Activated CD4-positive, alpha-beta T cell treated with anti-CD3 and anti-CD28 coated beads for 1 hour (primary cell): ENCODE data around the gene PRKAG3.
"Not testable (repeated sequence)": the region's sequence is repeated elsewhere in the genome, so short reads cannot be mapped to it uniquely, and the experiment has no call there.

Experiments
- DNase-seq: peaks from one replicate; pipeline ENCODE4 v3.0.0-alpha.2; 2020

The PRKAG3 gene

DNA sequence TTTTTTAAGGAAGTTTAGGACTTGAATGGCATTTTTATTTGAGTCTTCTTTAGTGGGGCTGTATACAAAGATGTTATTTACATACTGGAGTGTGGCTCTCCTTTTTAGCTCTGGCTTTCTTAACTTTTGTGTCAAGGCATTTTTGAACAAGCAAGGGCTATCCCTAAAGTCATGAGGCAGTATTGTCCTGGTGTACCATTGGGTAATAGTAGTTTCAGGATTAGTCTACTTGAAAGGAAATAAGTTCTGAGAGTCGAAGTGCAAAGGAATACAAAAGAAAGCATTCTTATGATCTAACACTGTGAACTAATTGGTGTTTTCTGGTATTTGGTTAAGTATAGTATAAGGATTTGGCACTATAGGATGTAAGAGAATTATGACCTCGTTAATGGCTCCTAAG, 51.6 kb downstream of the PRKAG3 start:
- no peak for DNase-seq

DNA sequence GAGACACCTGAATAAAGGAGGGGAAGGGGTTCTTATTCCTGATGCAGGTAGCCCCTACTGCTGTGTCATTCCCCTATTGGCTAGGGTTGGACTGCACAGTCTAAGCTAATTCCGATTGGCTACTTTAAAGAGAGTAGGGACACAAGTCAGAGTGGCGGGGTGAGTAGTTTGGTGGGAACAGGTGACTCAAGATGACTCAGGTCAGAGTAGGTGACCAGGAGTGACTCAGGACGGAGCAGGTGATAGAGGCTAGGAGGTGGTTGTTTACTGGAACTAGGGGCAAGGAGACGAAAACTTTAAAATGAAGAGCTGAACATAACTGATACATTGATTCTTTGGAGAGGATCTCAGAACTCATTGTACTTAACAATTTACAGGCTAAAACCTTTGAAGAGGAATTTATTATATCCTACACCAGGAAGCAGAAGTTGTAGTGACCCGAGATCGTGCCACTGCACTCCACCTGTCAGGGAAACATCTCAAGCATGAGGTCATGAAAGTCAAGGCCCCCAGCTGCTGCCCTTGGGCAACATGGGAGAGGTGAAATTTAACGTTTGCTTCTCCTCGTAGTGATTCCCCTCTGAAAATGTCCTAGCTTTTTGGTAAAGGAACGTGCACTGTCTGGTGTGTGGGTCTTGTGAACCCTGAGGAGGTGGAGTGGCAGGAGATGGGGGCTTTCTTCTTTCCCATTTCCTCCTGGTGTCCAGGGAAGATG, 54.2 kb downstream of the PRKAG3 start:
- no peak for DNase-seq

DNA sequence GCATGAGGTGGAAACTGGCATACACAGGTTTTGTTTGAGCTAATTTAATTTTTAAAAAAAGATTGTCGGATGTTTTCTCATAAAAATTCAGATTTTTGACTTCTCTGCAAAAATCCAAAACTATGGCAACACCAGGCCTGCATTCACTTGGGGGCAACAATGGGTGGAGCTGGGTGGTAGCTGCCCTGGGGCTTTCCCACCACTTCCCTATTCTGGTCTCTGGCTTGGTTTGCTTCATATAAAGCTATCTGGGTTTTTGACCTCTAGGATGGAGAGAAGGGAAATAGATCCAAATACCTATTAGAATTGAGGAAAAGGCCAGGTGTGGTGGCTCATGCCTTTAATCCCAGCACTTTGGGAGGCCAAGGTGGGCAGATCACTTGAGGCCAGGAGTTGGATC, 55.1 kb downstream of the PRKAG3 start:
- DNase-seq, result no peak

DNA sequence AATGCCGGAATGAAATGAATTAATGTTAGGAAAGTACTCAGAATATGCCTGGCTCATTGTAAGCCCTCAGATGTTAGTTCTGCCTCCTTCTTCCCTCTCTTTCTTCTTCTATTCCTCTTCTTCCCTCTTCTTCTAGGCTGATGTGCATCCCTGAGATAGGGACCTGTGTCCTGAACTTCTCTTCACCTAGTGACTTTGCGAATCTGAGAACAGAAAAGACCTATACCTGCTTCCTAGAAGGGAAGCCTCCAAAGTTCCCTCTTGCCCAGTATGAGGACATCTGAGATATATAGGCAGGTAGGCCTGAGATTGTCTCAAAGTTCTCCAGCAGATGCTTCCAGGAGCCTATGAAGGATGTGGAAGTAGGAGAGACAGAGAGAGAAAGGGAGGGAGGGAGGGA, 57.7 kb downstream of the PRKAG3 start:
- no peak for DNase-seq

DNA sequence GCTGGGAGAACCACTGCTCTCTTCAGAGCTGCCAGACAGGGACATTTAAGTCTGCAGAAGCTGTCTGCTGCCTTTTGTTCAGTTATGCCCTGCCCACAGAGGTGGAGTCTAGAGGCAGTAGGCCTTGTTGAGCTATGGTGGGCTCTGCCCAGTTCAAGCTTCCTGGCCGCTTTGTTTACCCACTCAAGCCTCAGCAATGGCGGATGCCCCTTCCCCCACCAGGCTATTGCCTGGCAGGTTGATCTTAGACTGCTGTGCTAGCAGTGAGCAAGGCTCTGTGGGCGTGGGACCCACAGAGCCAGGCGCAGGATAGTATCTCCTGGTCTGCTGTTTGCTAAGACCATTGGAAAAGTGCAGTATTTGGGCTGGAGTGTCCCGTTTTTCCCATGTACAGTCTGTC, 58.8 kb downstream of the PRKAG3 start:
- DNase-seq, result not testable (repeated sequence)
